HPDE6-E6E7 (cell line): ENCODE measurements around the gene ACOT8.
"Not testable (repeated sequence)": the region's sequence is repeated elsewhere in the genome, so short reads cannot be mapped to it uniquely, and the experiment has no call there.

Source experiments
- DNase-seq: peaks from one replicate; pipeline ENCODE4 v3.0.0; 2011; ENCODE audit warnings: missing footprints; ENCODE audit errors: extremely low spot score

Gene ACOT8

GRCh38 chr20:45857114-45857881 lies at the start of gene ACOT8, which contains the start of gene ZSWIM3:
Gene ACOT8, minus strand, starts transcription at chr20:45857392. Its CDS starts 77 bp downstream, at chr20:45857315.
Gene ZSWIM3, plus strand, starts transcription at chr20:45857614. Its CDS starts 212 bp downstream, at chr20:45857826.
- DNase-seq = peak; percentile 100

GRCh38 chr20:45905505-45906079 lies 48.4 kb upstream of the ACOT8 start:
- peak; percentile 95 for DNase-seq

- DNase-seq = no peak
Observed at GRCh38 chr20:45904583-45905504, 47.7 kb upstream of the ACOT8 start.

- DNase-seq = no peak
Observed at GRCh38 chr20:45902199-45902701, 45.1 kb upstream of the ACOT8 start.

GRCh38 chr20:45901332-45901731 lies 44.1 kb upstream of the ACOT8 start:
- DNase-seq = not testable (repeated sequence)

- DNase-seq = no peak
Observed at GRCh38 chr20:45899046-45899835, 42.0 kb upstream of the ACOT8 start.

GRCh38 chr20:45898285-45898684 lies 41.1 kb upstream of the ACOT8 start:
- DNase-seq = no peak

GRCh38 chr20:45897692-45898091 lies 40.5 kb upstream of the ACOT8 start:
- DNase-seq = no peak

GRCh38 chr20:45897289-45897688 lies 40.1 kb upstream of the ACOT8 start:
- DNase-seq = no peak

- no peak for DNase-seq
Observed at GRCh38 chr20:45896641-45897161, 39.5 kb upstream of the ACOT8 start.

- DNase-seq = no peak
Observed at GRCh38 chr20:45894797-45895196, 37.6 kb upstream of the ACOT8 start.

GRCh38 chr20:45893831-45894230 lies 36.6 kb upstream of the ACOT8 start:
- DNase-seq = no peak

GRCh38 chr20:45892828-45893500 lies 35.8 kb upstream of the ACOT8 start:
- DNase-seq = peak; percentile 54

- DNase-seq = peak; percentile 69
Observed at GRCh38 chr20:45892049-45892825, 35.0 kb upstream of the ACOT8 start.

GRCh38 chr20:45890985-45891983 lies 34.1 kb upstream of the ACOT8 start, which contains the start of the genes CTSA and NEURL2:
Gene CTSA, plus strand, starts transcription at chr20:45891335. Its CDS starts 234 bp downstream, at chr20:45891569.
Gene NEURL2, minus strand, starts transcription at chr20:45891208. Its CDS starts 217 bp downstream, at chr20:45890991.
- peak; percentile 100 for DNase-seq

GRCh38 chr20:45890077-45890984 lies 33.1 kb upstream of the ACOT8 start:
- DNase-seq = peak; percentile 53

GRCh38 chr20:45888681-45889080 lies 31.5 kb upstream of the ACOT8 start:
- no peak for DNase-seq
